Measurements from ENCODE around the gene NEB. TPM values are rescaled to one million over a fixed set of nuclear protein-coding genes. Genes with fewer than 3 reads are reported as not detected.

NEB gene, protein sequence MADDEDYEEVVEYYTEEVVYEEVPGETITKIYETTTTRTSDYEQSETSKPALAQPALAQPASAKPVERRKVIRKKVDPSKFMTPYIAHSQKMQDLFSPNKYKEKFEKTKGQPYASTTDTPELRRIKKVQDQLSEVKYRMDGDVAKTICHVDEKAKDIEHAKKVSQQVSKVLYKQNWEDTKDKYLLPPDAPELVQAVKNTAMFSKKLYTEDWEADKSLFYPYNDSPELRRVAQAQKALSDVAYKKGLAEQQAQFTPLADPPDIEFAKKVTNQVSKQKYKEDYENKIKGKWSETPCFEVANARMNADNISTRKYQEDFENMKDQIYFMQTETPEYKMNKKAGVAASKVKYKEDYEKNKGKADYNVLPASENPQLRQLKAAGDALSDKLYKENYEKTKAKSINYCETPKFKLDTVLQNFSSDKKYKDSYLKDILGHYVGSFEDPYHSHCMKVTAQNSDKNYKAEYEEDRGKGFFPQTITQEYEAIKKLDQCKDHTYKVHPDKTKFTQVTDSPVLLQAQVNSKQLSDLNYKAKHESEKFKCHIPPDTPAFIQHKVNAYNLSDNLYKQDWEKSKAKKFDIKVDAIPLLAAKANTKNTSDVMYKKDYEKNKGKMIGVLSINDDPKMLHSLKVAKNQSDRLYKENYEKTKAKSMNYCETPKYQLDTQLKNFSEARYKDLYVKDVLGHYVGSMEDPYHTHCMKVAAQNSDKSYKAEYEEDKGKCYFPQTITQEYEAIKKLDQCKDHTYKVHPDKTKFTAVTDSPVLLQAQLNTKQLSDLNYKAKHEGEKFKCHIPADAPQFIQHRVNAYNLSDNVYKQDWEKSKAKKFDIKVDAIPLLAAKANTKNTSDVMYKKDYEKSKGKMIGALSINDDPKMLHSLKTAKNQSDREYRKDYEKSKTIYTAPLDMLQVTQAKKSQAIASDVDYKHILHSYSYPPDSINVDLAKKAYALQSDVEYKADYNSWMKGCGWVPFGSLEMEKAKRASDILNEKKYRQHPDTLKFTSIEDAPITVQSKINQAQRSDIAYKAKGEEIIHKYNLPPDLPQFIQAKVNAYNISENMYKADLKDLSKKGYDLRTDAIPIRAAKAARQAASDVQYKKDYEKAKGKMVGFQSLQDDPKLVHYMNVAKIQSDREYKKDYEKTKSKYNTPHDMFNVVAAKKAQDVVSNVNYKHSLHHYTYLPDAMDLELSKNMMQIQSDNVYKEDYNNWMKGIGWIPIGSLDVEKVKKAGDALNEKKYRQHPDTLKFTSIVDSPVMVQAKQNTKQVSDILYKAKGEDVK (N-terminal part only)
- total RNA-seq (1 to 10 TPM in 2 of 5 experiments, under 1 TPM in 3; 0.15 to 1.9 (median 0.89) TPM), polyA plus RNA-seq (under 1 TPM; 0.14 to 0.26 TPM), total RNA-seq (4.8 reads per million, percentile 23 among the genes with 10 or more reads in this experiment)

DNA sequence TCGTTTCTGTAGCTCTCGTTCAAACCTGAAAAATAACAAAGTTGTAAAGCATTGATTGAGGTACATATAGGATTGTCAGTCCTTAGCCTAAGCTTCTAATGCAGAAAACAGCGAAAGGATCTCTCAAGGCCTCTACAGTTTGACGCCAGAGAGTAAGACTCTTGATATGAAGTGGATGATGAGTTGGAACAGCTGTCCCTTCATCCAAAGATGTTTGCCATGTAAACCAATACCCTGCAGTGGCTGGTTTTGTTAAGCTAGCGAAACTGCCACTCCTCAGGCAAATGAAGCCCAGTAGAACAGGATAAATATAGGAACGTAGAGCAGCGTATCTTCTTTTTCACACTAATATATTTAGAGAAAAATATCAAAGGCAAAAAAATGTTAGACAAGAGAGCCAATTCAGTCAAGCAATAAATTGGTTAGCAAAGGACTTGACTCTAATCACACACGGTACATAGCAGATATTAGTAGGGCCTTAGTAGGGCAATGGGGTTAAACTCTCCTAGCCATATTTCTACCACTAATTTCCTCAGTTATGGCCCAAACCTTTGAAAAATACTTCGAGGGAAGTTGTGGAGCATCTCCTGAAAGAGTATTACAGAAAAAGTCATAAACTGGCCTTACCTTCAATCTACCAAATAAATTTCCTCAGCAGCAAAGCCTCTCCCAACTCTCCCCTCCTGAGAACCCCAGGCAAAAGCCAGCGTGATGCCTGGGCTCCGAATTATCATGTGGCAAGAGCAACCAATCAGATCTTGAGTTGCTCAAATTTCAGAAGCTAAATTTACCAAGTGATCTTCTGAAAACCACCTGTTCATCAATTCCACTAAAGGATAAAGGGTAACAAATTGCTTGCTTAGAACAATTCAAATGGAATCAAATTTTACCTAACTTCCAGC lies at the start of gene NEB:
Gene NEB, minus strand, starts transcription at position 706 of the 902 bp plus-strand sequence. CDS start 1,320 bp downstream, outside the sequence.
- ChIA-PET POLR2A (no interaction called here), CTCF (no interaction called here)
- no peaks in the 10 kb centered on the region for H3K4me1 ChIP-seq (ENCODE audit: control insufficient read depth in 2 of 2, insufficient read depth in 2 of 2, low read length in 2 of 2)
- Mint-ChIP-seq H3K9me3 (peaks cover 0 to 4% (median 1%) of the 10 kb centered on the region in 11 donors), H3K4me3 (no peak within 1 kb of the TSS), H3K4me1 (peaks cover 0 to 4% (median 0%) of the 10 kb centered on the region in 7 donors), H3K36me3 (peaks cover 0 to 5% (median 0%) of the 10 kb centered on the region in 5 donors), H3K27ac (no peak within 1 kb of the TSS), H3K27me3 (peaks cover 0 to 16% (median 0%) of the 10 kb centered on the region in 5 donors)
- H3K4me3 ChIP-seq (ENCODE audit: low read length): no peak within 1 kb of the TSS
- H3K36me3 ChIP-seq (ENCODE audit: control insufficient read depth in 2 of 3, insufficient read depth in 3 of 3, low read length in 3 of 3): no peaks in the 10 kb centered on the region
- no peaks in the 10 kb centered on the region for H3K27me3 ChIP-seq (ENCODE audit: control insufficient read depth in 2 of 2, insufficient read depth in 2 of 2, low read length in 2 of 2)
- ATAC-seq (no peak), DNase-seq (no peak)
- H3K9me3 ChIP-seq (ENCODE audit: control insufficient read depth in 2 of 3, low read length in 3 of 3): peaks cover 0 to 1% (median 0%) of the 10 kb centered on the region in 3 experiments
- intact Hi-C loops (cut with micrococcal nuclease): no loop called here
- H3K27ac ChIP-seq (ENCODE audit: low read depth, low read length): no peak within 1 kb of the TSS

DNA sequence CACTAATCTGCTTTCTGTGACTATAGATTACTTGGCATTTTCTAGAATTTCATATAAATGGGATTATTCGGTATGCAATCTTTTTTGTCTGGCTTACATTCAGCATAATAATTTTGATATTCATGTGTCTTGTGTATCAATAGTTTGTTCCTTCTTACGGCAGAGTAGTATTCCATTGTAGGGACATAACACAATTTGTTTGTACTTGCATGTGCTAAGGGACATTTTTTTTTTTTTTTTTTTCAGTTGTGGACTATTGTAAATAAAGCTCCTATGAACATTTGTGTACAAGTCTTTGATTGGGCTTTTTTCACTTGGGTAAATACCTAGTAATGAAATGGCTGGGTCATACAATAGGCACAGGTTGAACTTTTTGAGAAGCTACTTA lies 48.9 kb upstream of the NEB start:
- ATAC-seq (no peak), DNase-seq (no peak)
- Mint-ChIP-seq H3K36me3 (peaks cover 15 to 53% (median 38%) of the 10 kb centered on the region in 5 donors), H3K27me3 (no peaks in the 10 kb centered on the region), H3K4me1 (peaks cover 0 to 9% (median 0%) of the 10 kb centered on the region in 7 donors), H3K27ac (peak overlapping the region in 1 of 9 donors; percentile 0), H3K4me3 (no peak overlapping the region), H3K9me3 (peaks cover 0 to 14% (median 4%) of the 10 kb centered on the region in 11 donors)
- POLR2A ChIA-PET: no interaction called here
- CTCF ChIA-PET: interaction anchor here (1.1 kb wide), 1 partner anchor 24 kb away, joined by 4 read pairs; no protein-coding TSS in a partner anchor
- H3K27me3 ChIP-seq (ENCODE audit: control insufficient read depth in 2 of 2, insufficient read depth in 2 of 2, low read length in 2 of 2): no peaks in the 10 kb centered on the region
- no peaks in the 10 kb centered on the region for H3K4me1 ChIP-seq (ENCODE audit: control insufficient read depth in 2 of 2, insufficient read depth in 2 of 2, low read length in 2 of 2)
- intact Hi-C loops (cut with micrococcal nuclease): no loop called here
- H3K9me3 ChIP-seq (ENCODE audit: control insufficient read depth in 2 of 3, low read length in 3 of 3): no peaks in the 10 kb centered on the region
- H3K36me3 ChIP-seq (ENCODE audit: control insufficient read depth in 2 of 3, insufficient read depth in 3 of 3, low read length in 3 of 3): no peaks in the 10 kb centered on the region
- H3K27ac ChIP-seq (ENCODE audit: low read depth, low read length): no peak overlapping the region
- H3K4me3 ChIP-seq (ENCODE audit: low read length): no peak overlapping the region

DNA sequence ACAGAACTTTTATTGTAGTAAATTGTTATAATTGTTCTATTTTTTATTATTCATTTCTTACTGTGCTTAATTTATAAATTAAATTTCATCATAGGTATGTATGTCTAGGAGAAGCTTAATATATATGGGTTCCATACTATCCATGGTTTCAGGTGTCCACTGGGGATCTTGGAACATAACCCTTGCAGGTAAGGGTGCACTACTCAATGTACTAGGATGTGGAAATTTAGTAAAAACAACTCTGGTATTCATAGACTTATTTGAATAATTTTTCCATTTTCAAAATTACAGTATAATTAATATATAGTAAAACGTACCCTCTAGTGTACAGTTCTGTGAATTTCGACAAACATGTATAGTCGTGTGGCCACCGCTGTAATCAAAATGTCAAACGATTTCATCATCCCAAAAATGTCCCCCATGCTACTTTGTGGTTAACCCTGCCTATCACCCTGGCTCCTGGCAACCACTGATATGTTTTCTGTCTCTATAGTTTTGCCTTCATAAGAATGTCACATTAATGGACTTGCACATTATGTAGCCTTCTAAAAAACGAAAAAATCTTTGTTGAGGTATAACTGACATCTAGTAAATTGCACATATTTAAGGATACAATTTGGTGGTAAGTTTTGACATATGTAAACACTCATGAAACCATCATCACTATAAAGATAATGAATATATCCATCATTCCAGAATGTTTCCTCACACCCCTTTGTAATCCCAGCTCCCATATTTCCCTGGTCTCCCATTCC lies 48.3 kb upstream of the NEB start:
- Histone ChIP-seq H3K36me3 (ENCODE audit: control insufficient read depth in 2 of 3, insufficient read depth in 3 of 3, low read length in 3 of 3) (no peaks in the 10 kb centered on the region), H3K9me3 (ENCODE audit: control insufficient read depth in 2 of 3, low read length in 3 of 3) (no peaks in the 10 kb centered on the region), H3K27me3 (ENCODE audit: control insufficient read depth in 2 of 2, insufficient read depth in 2 of 2, low read length in 2 of 2) (no peaks in the 10 kb centered on the region), H3K27ac (ENCODE audit: low read depth, low read length) (no peak overlapping the region), H3K4me3 (ENCODE audit: low read length) (no peak overlapping the region), H3K4me1 (ENCODE audit: control insufficient read depth in 2 of 2, insufficient read depth in 2 of 2, low read length in 2 of 2) (no peaks in the 10 kb centered on the region)
- Mint-ChIP-seq H3K4me1 (peaks cover 0 to 9% (median 0%) of the 10 kb centered on the region in 7 donors), H3K36me3 (peaks cover 15 to 55% (median 42%) of the 10 kb centered on the region in 5 donors), H3K9me3 (peaks cover 0 to 17% (median 4%) of the 10 kb centered on the region in 11 donors), H3K4me3 (no peak overlapping the region), H3K27me3 (no peaks in the 10 kb centered on the region), H3K27ac (peak overlapping the region in 1 of 9 donors; percentile 0)
- intact Hi-C loops (cut with micrococcal nuclease): no loop called here
- ATAC-seq (no peak), DNase-seq (no peak)
- ChIA-PET CTCF (no interaction called here), POLR2A (no interaction called here)

GRCh38 chr2:151781642-151782041 lies 47.4 kb upstream of the NEB start:
- POLR2A ChIA-PET: no interaction called here
- Mint-ChIP-seq H3K4me3 (no peak overlapping the region), H3K27ac (peak overlapping the region in 1 of 9 donors; percentile 6), H3K36me3 (peaks cover 15 to 63% (median 50%) of the 10 kb centered on the region in 5 donors), H3K4me1 (peaks cover 0 to 9% (median 0%) of the 10 kb centered on the region in 7 donors), H3K27me3 (no peaks in the 10 kb centered on the region), H3K9me3 (peaks cover 0 to 17% (median 4%) of the 10 kb centered on the region in 11 donors)
- CTCF ChIA-PET: no interaction called here
- intact Hi-C loops (cut with micrococcal nuclease): no loop called here
- H3K36me3 ChIP-seq (ENCODE audit: control insufficient read depth in 2 of 3, insufficient read depth in 3 of 3, low read length in 3 of 3): no peaks in the 10 kb centered on the region
- H3K4me3 ChIP-seq (ENCODE audit: low read length): no peak overlapping the region
- no peak for DNase-seq
- no peaks in the 10 kb centered on the region for H3K27me3 ChIP-seq (ENCODE audit: control insufficient read depth in 2 of 2, insufficient read depth in 2 of 2, low read length in 2 of 2)
- no peaks in the 10 kb centered on the region for H3K4me1 ChIP-seq (ENCODE audit: control insufficient read depth in 2 of 2, insufficient read depth in 2 of 2, low read length in 2 of 2)
- H3K9me3 ChIP-seq (ENCODE audit: control insufficient read depth in 2 of 3, low read length in 3 of 3): no peaks in the 10 kb centered on the region
- no peak for ATAC-seq
- H3K27ac ChIP-seq (ENCODE audit: low read depth, low read length): no peak overlapping the region

- Mint-ChIP-seq H3K27ac (peak overlapping the region in 1 of 9 donors; percentile 49), H3K9me3 (peaks cover 0 to 17% (median 4%) of the 10 kb centered on the region in 11 donors), H3K4me3 (no peak overlapping the region), H3K36me3 (peaks cover 15 to 70% (median 57%) of the 10 kb centered on the region in 5 donors), H3K27me3 (no peaks in the 10 kb centered on the region), H3K4me1 (peaks cover 0 to 9% (median 0%) of the 10 kb centered on the region in 7 donors)
- Histone ChIP-seq H3K27ac (ENCODE audit: low read depth, low read length) (no peak overlapping the region), H3K9me3 (ENCODE audit: control insufficient read depth in 2 of 3, low read length in 3 of 3) (no peaks in the 10 kb centered on the region), H3K4me1 (ENCODE audit: control insufficient read depth in 2 of 2, insufficient read depth in 2 of 2, low read length in 2 of 2) (no peaks in the 10 kb centered on the region), H3K27me3 (ENCODE audit: control insufficient read depth in 2 of 2, insufficient read depth in 2 of 2, low read length in 2 of 2) (no peaks in the 10 kb centered on the region), H3K36me3 (ENCODE audit: control insufficient read depth in 2 of 3, insufficient read depth in 3 of 3, low read length in 3 of 3) (no peaks in the 10 kb centered on the region), H3K4me3 (ENCODE audit: low read length) (no peak overlapping the region)
- intact Hi-C loops (cut with micrococcal nuclease): no loop called here
- no peak for DNase-seq
- ChIA-PET CTCF (no interaction called here), POLR2A (no interaction called here)
- no peak for ATAC-seq
Measured at GRCh38 chr2:151780938-151781337, 46.7 kb upstream of the NEB start.

All from naive thymus-derived CD4-positive, alpha-beta T cell (primary cell).